Esophagus squamous epithelium (tissue), 5 donors: ENCODE measurements around the gene ICE2. TPM values are rescaled to one million over a fixed set of nuclear protein-coding genes. Genes with fewer than 3 reads are reported as not detected.

ENCODE experiments used
- DNase-seq: peaks from one replicate; lab custom pipeline; 2025; lab: John Stamatoyannopoulos, UW
- H3K27ac ChIP-seq, 4 donors: fragments of 200-600 bp; sonication (generic); one replicate each; pipeline ENCODE4 v1.5.1; 2016 to 2019; ENCODE audit warnings: mild to moderate bottlenecking in 1 of 4
- H3K27me3 ChIP-seq, 4 donors: fragments of 200-600 bp; sonication (generic); 1 replicate in 3 of 4; 2 replicates in 1 of 4; pipeline versions ENCODE4 v1.5.1 to v1.6.0; 2017 to 2021; ENCODE audit warnings: antibody characterized with exemption in 1 of 4
- H3K36me3 ChIP-seq, 3 donors: fragments of 200-600 bp; sonication (generic); one replicate each; pipeline ENCODE4 v1.5.1; 2016 to 2019
- H3K4me1 ChIP-seq, 3 donors: fragments of 200-600 bp; sonication (generic); one replicate each; pipeline ENCODE4 v1.5.1; 2017 to 2019
- H3K4me3 ChIP-seq, 4 donors: fragments of 200-600 bp; sonication (generic); 1 replicate in 3 of 4; 2 replicates in 1 of 4; pipeline ENCODE4 v1.5.1; 2016 to 2019; ENCODE audit warnings: mild to moderate bottlenecking in 2 of 4, moderate library complexity in 1 of 4
- H3K9me3 ChIP-seq, 3 donors: fragments of 200-600 bp; sonication (generic); one replicate each; pipeline ENCODE4 v1.5.1; 2016 to 2019
- CTCF ChIP-seq, 6 experiments: fragments of 450-650 bp in 4 of 6; fragments of 200-600 bp in 2 of 6; sonication (generic) in 2 of 6; IDR thresholded peaks; one replicate each; pipeline ENCODE4 v1.5.1; 2016 to 2019; ENCODE audit warnings: antibody characterized with exemption in 6 of 6, mild to moderate bottlenecking in 4 of 6, moderate library complexity in 4 of 6
- POLR2A ChIP-seq, 4 donors: fragments of 450-650 bp; IDR thresholded peaks; one replicate each; pipeline ENCODE4 v1.6.1; 2017; ENCODE audit warnings: antibody characterized with exemption in 4 of 4, mild to moderate bottlenecking in 4 of 4, moderate library complexity in 3 of 4
- WGBS, 2 donors: methylation state at CpG; one replicate each; pipeline ENCODE4 v1.1.5; 2018; 5-methylcytosine and 5-hydroxymethylcytosine counted together
- intact Hi-C: fragments of 100-400 bp; cut with DNase I; formaldehyde crosslinking; loops from one replicate; pipeline ENCODE4 v1.15.0; 2022
- total RNA-seq, 4 donors: library from RNA; depleted of rRNA; stranded (reverse); fragments of >200 nt; gene quantifications; one replicate each; pipeline ENCODE4 v1.1.0, GENCODE V29; 2016
- donor health status: DM: yes; HTN: yes; CAD: no.

The ICE2 gene
- total RNA-seq, 4 donors from 2014 or later: 7.0 to 35.9 (median 19.9) TPM

- Histone ChIP-seq H3K27me3 (no peaks in the 10 kb centered on the region), H3K27ac (peak overlapping the region; percentile 14 to 52 (median 40)), H3K4me1 (peaks cover 23 to 100% (median 66%) of the 10 kb centered on the region in 3 donors), H3K4me3 (no peak overlapping the region), H3K9me3 (no peaks in the 10 kb centered on the region), H3K36me3 (peaks cover 0 to 41% (median 16%) of the 10 kb centered on the region in 3 donors)
- DNase-seq: no peak
- TF ChIP-seq POLR2A (IDR thresholded peaks at IDR 0.05): no peak
- TF ChIP-seq CTCF (IDR thresholded peaks at IDR 0.05): no peak
- 70 to 100% methylated on average over 1 of the region's 1 CpG for WGBS, 2 donors
- intact Hi-C loops: no loop called here
Observed at GRCh38 chr15:60387321-60387720, 91.6 kb downstream of the ICE2 start.

- intact Hi-C loops: no loop called here
- H3K36me3 ChIP-seq: peaks cover 0 to 48% (median 17%) of the 10 kb centered on the region in 3 donors
- peaks cover 20 to 100% (median 59%) of the 10 kb centered on the region in 3 donors for H3K4me1 ChIP-seq
- no peaks in the 10 kb centered on the region for H3K27me3 ChIP-seq
- DNase-seq: no peak
- H3K27ac ChIP-seq: peak overlapping the region in 3 of 4 donors; percentile 14 to 52 (median 48)
- TF ChIP-seq CTCF (IDR thresholded peaks at IDR 0.05) (no peak), POLR2A (IDR thresholded peaks at IDR 0.05) (no peak)
- WGBS, 2 donors: 51 to 61% methylated on average over 4 of the region's 4 CpGs
- no peaks in the 10 kb centered on the region for H3K9me3 ChIP-seq
- no peak overlapping the region for H3K4me3 ChIP-seq
Observed at GRCh38 chr15:60386615-60387014, 92.3 kb downstream of the ICE2 start.

GRCh38 chr15:60385620-60386552 is 93.1 kb downstream of the ICE2 start:
- no peak for TF ChIP-seq CTCF (IDR thresholded peaks at IDR 0.05)
- peaks cover 0 to 56% (median 22%) of the 10 kb centered on the region in 3 donors for H3K36me3 ChIP-seq
- peaks cover 15 to 100% (median 52%) of the 10 kb centered on the region in 3 donors for H3K4me1 ChIP-seq
- no peak overlapping the region for H3K4me3 ChIP-seq
- intact Hi-C loops: no loop called here
- 56 to 62% methylated on average over 7 of the region's 7 CpGs for WGBS, 2 donors
- H3K27ac ChIP-seq: peak overlapping the region in 3 of 4 donors; percentile 42 to 52 (median 48)
- H3K9me3 ChIP-seq: no peaks in the 10 kb centered on the region
- no peaks in the 10 kb centered on the region for H3K27me3 ChIP-seq
- no peak for DNase-seq

GRCh38 chr15:60384526-60385126 is 94.3 kb downstream of the ICE2 start:
- no peak overlapping the region for H3K27ac ChIP-seq
- no peak for TF ChIP-seq POLR2A (IDR thresholded peaks at IDR 0.05)
- TF ChIP-seq CTCF (IDR thresholded peaks at IDR 0.05): no peak
- peaks cover 8 to 100% (median 39%) of the 10 kb centered on the region in 3 donors for H3K4me1 ChIP-seq
- no peak overlapping the region for H3K4me3 ChIP-seq
- H3K27me3 ChIP-seq: no peaks in the 10 kb centered on the region
- no peak for DNase-seq
- intact Hi-C loops: no loop called here
- WGBS, 2 donors: 76 to 79% methylated on average over 3 of the region's 3 CpGs
- no peaks in the 10 kb centered on the region for H3K9me3 ChIP-seq
- peaks cover 0 to 65% (median 30%) of the 10 kb centered on the region in 3 donors for H3K36me3 ChIP-seq

- WGBS, 2 donors: 58 to 62% methylated on average over 3 of the region's 3 CpGs
- DNase-seq: no peak
- Histone ChIP-seq H3K4me3 (no peak overlapping the region), H3K27ac (peak overlapping the region in 1 of 4 donors; percentile 3), H3K27me3 (no peaks in the 10 kb centered on the region), H3K4me1 (peaks cover 4 to 100% (median 36%) of the 10 kb centered on the region in 3 donors), H3K36me3 (peaks cover 0 to 71% (median 33%) of the 10 kb centered on the region in 3 donors), H3K9me3 (no peaks in the 10 kb centered on the region)
- TF ChIP-seq CTCF (IDR thresholded peaks at IDR 0.05): no peak
- no peak for TF ChIP-seq POLR2A (IDR thresholded peaks at IDR 0.05)
- intact Hi-C loops: no loop called here
Observed at GRCh38 chr15:60384053-60384452, 94.9 kb downstream of the ICE2 start.
